Fibroblast of lung (primary cell): Measurements from ENCODE around the gene RAVER2. TPM values are rescaled to one million over a fixed set of nuclear protein-coding genes. Genes with fewer than 3 reads are reported as not detected.

ENCODE experiments used
- DNase-seq, 2 donors: peaks; one replicate each; pipeline versions ENCODE4 v3.0.0 to v3.0.0-alpha.2; 2010; ENCODE audit warnings: low read depth in 2 of 2
- H2AFZ ChIP-seq: 2 replicates; pipeline ENCODE4 v1.5.1; 2012; ENCODE audit warnings: low read length, control low read depth, inconsistent platforms
- H3K27ac ChIP-seq: 2 replicates; pipeline ENCODE4 v1.5.1; 2011; ENCODE audit warnings: low read length, control low read depth; ENCODE audit not compliant: insufficient read depth
- H3K27me3 ChIP-seq: 2 replicates; pipeline ENCODE4 v1.5.1; 2011; ENCODE audit warnings: mild to moderate bottlenecking, low read length; ENCODE audit not compliant: control insufficient read depth, insufficient read depth
- H3K36me3 ChIP-seq: 2 replicates; pipeline ENCODE4 v1.5.1; 2011; ENCODE audit warnings: low read length; ENCODE audit not compliant: control insufficient read depth, insufficient read depth
- H3K4me1 ChIP-seq: 2 replicates; pipeline ENCODE4 v1.5.1; 2011; ENCODE audit warnings: low read length; ENCODE audit not compliant: control insufficient read depth, insufficient read depth; ENCODE audit errors: extremely low read depth
- H3K4me2 ChIP-seq: 2 replicates; pipeline ENCODE4 v1.5.1; 2011; ENCODE audit warnings: low read length, control low read depth; ENCODE audit not compliant: insufficient read depth; ENCODE audit errors: extremely low read depth
- H3K4me3 ChIP-seq, 4 experiments: fragments of 200-600 bp in 1 of 4; sonication (generic) in 1 of 4; replicated peaks in 1 of 4; 2 replicates each; pipeline ENCODE4 v1.5.1; 2011 to 2016; ENCODE audit warnings: low read length in 4 of 4, low read depth in 3 of 4, mild to moderate bottlenecking in 3 of 4, control low read depth in 2 of 4, inconsistent platforms in 1 of 4, mixed read lengths in 1 of 4; ENCODE audit not compliant: insufficient read depth in 1 of 4; ENCODE audit errors: control extremely low read depth in 1 of 4
- H3K79me2 ChIP-seq: 2 replicates; pipeline ENCODE4 v1.5.1; 2012; ENCODE audit warnings: mild to moderate bottlenecking, low read length, inconsistent platforms; ENCODE audit not compliant: control insufficient read depth, insufficient read depth
- H3K9ac ChIP-seq: 2 replicates; pipeline ENCODE4 v1.5.1; 2011; ENCODE audit warnings: mild to moderate bottlenecking, low read length, control low read depth; ENCODE audit not compliant: insufficient read depth
- H3K9me3 ChIP-seq: 2 replicates; pipeline ENCODE4 v1.5.1; 2012; ENCODE audit warnings: low read depth, low read length; ENCODE audit not compliant: control insufficient read depth, insufficient read depth
- H4K20me1 ChIP-seq: 2 replicates; pipeline ENCODE4 v1.5.1; 2011; ENCODE audit warnings: low read length; ENCODE audit not compliant: control insufficient read depth, insufficient read depth; ENCODE audit errors: extremely low read depth
- EZH2 ChIP-seq: IDR thresholded peaks from 2 replicates; pipeline ENCODE4 v1.5.1; 2012; ENCODE audit warnings: low read length, control low read depth, mild to moderate bottlenecking; ENCODE audit errors: missing control alignments
- polyA plus RNA-seq, 2 donors: library from polyadenylated mRNA; depleted of rRNA in 1 of 2; stranded (reverse) in 1 of 2; unstranded in 1 of 2; fragments of >200 nt; gene quantifications; 2 replicates each; pipeline ENCODE4 v1.2.1, GENCODE V29; 2011 to 2012; ENCODE audit warnings: missing spikeins in 1 of 2
- total RNA-seq: library from RNA; depleted of rRNA; stranded (reverse); fragments of >200 nt; gene quantifications from 2 replicates; pipeline ENCODE4 v1.2.1, GENCODE V29; 2014
- TF ChIP-seq, protein P1 (sequence below), 2 donors: IDR thresholded peaks in 1 of 2; conservative IDR thresholded peaks in 1 of 2; 1 replicate in 1 of 2; 2 replicates in 1 of 2; pipeline ENCODE4 v1.5.1; 2011 to 2012; ENCODE audit warnings: low read length in 2 of 2, control low read depth in 1 of 2, inconsistent platforms in 1 of 2, low read depth in 1 of 2, mild to moderate bottlenecking in 1 of 2

The RAVER2 gene
- total and polyA plus RNA-seq, 2 donors (not counting 1 experiment from before 2014, with no cell fraction given): 4.3 to 5.6 TPM

DNA sequence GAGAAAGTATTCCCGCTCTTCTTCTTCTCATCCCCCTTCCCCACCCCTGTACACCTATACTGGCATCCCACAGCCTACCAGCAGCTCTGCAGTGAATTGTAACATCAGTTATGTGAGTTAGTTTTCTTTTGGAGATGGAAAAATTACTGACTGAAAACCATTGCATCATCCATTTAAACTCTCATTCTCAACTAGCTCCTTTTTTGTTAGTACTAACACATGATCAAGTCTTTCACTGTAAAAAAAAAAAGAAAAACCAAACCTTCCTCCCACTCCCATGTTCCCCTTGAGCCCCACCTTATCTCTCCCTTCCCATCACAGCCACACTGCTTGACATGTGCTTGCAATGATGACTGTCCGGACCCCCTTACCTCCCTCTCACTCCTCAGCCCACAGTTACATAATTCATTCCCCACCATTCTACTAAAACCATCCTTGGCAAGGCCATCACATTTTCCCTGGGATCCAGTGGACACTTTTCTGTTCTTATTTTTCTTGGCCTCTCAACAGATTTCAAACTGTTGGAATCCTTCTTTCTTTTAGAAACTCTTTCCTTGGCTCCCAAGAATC lies 23.2 kb upstream of the RAVER2 start:
- Histone ChIP-seq H3K4me2 (no peak overlapping the region), H4K20me1 (no peaks in the 10 kb centered on the region), H3K36me3 (no peaks in the 10 kb centered on the region), H3K27me3 (peaks cover 2% of the 10 kb centered on the region), H3K4me3 (no peak overlapping the region), H3K4me1 (no peaks in the 10 kb centered on the region), H3K9ac (no peak overlapping the region), H2AFZ (no peak overlapping the region), H3K79me2 (no peaks in the 10 kb centered on the region), H3K27ac (no peak overlapping the region), H3K9me3 (no peaks in the 10 kb centered on the region)
- no peak for DNase-seq
- TF ChIP-seq EZH2: no peak
- TF ChIP-seq, protein P1, sequence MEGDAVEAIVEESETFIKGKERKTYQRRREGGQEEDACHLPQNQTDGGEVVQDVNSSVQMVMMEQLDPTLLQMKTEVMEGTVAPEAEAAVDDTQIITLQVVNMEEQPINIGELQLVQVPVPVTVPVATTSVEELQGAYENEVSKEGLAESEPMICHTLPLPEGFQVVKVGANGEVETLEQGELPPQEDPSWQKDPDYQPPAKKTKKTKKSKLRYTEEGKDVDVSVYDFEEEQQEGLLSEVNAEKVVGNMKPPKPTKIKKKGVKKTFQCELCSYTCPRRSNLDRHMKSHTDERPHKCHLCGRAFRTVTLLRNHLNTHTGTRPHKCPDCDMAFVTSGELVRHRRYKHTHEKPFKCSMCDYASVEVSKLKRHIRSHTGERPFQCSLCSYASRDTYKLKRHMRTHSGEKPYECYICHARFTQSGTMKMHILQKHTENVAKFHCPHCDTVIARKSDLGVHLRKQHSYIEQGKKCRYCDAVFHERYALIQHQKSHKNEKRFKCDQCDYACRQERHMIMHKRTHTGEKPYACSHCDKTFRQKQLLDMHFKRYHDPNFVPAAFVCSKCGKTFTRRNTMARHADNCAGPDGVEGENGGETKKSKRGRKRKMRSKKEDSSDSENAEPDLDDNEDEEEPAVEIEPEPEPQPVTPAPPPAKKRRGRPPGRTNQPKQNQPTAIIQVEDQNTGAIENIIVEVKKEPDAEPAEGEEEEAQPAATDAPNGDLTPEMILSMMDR (conservative IDR thresholded peaks at IDR 0.05 in 1 of 2, IDR thresholded peaks at IDR 0.05 in 1 of 2; ENCODE audit: low read depth in 1 of 2, low read length in 2 of 2): no peak

DNA sequence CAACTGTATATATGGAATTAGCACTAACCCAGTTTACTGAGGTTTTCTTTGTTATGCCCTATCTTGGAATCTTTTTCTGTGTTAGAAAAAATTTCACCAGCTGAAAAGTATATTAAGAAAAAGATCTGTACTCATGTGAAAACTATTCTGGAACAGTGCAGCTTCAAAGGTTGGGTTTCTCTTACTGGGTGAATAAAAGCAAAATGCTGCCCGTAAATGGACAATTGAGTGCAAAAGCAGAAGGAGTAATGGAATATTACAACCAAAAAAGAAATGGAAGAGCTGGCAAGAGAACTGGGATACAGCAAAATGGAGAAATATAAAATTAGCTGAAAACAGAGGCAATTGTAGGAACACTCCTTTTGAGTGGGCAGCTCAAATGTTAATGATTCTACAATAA lies 17.0 kb upstream of the RAVER2 start:
- Histone ChIP-seq H3K4me2 (no peak overlapping the region), H3K9ac (no peak overlapping the region), H3K27ac (no peak overlapping the region), H4K20me1 (no peaks in the 10 kb centered on the region), H3K27me3 (peaks cover 8% of the 10 kb centered on the region), H3K4me1 (no peaks in the 10 kb centered on the region), H2AFZ (no peak overlapping the region), H3K79me2 (no peaks in the 10 kb centered on the region), H3K9me3 (no peaks in the 10 kb centered on the region), H3K36me3 (no peaks in the 10 kb centered on the region), H3K4me3 (no peak overlapping the region)
- TF ChIP-seq EZH2: no peak
- DNase-seq: no peak

DNA sequence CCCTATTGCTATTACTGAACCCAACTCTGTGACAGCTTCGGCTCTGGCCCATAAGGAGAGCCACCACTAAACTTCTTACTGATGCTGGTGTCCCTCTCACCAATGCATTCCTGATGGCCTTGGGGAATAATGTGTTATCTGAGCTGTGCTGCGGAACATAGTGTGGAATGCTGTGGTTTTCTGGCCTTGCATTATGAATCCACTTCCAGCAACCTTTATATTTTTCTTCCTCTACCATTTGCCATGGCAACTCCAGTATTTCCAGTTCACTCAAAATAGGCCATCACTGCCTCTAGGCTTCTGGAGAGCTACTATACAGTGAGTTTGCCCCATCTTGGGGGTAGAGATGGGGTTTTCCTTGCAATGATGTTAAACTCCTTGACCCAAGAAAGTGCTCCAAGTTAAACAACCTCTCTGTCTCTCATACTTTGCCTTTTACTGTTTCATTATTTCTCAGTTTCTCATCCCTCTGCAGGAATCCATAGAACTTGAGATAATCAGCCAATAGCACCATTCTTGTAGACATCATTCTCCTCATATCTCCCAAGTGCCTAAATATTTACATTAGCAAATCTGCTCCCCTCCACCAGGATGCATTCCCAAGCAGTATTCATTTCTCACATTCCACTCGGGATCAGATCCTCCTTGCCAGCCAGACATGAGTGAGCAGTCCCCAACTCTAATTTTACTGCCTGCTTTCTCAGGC lies 11.1 kb upstream of the RAVER2 start:
- no peak overlapping the region for H3K9ac ChIP-seq
- no peak overlapping the region for H3K4me2 ChIP-seq
- H3K9me3 ChIP-seq: no peaks in the 10 kb centered on the region
- DNase-seq: peak in 1 of 2 donors; percentile 71
- no peaks in the 10 kb centered on the region for H3K79me2 ChIP-seq
- no peaks in the 10 kb centered on the region for H3K4me1 ChIP-seq
- TF ChIP-seq EZH2: no peak
- TF ChIP-seq, protein P1 (conservative IDR thresholded peaks at IDR 0.05 in 1 of 2, IDR thresholded peaks at IDR 0.05 in 1 of 2; ENCODE audit: low read depth in 1 of 2, low read length in 2 of 2): no peak
- H3K36me3 ChIP-seq: no peaks in the 10 kb centered on the region
- H2AFZ ChIP-seq: no peak overlapping the region
- no peak overlapping the region for H3K27ac ChIP-seq
- H4K20me1 ChIP-seq: no peaks in the 10 kb centered on the region
- no peak overlapping the region for H3K4me3 ChIP-seq
- H3K27me3 ChIP-seq: peaks cover 6% of the 10 kb centered on the region
